OCI-LY3 (cell line): Measurements from ENCODE around the gene TMEM89.

Source experiments
- H2AFZ ChIP-seq: fragments of 200-600, 300-600 bp; shearing (Covaris generic); 2 replicates; pipeline ENCODE4 v1.6.0; 2014; ENCODE audit warnings: antibody characterized with exemption, low read depth, low read length
- H3K27ac ChIP-seq: fragments of 200-600, 300-600 bp; sonication (generic); 2 replicates; pipeline ENCODE4 v1.5.1; 2014; ENCODE audit warnings: mild to moderate bottlenecking, low read length, moderate library complexity, mixed read lengths
- H3K27me3 ChIP-seq: fragments of 200-600, 300-600 bp; sonication (generic); 2 replicates; pipeline ENCODE4 v1.6.1; 2014; ENCODE audit warnings: low read depth, low read length, mixed read lengths
- H3K36me3 ChIP-seq: fragments of 200-600, 300-600 bp; sonication (generic); replicated peaks from 2 replicates; pipeline ENCODE3; 2014; ENCODE audit warnings: low read depth, low read length, mixed read lengths
- H3K4me1 ChIP-seq: fragments of 300-600, 200-600 bp; sonication (generic); 2 replicates; pipeline ENCODE4 v1.6.1; 2014; ENCODE audit warnings: low read length, mixed read lengths
- H3K4me2 ChIP-seq: fragments of 200-600, 300-600 bp; sonication (generic); 2 replicates; pipeline ENCODE4 v1.6.1; 2014; ENCODE audit warnings: low read length, mixed read lengths
- H3K4me3 ChIP-seq: fragments of 300-600, 200-600 bp; sonication (generic); 2 replicates; pipeline ENCODE4 v1.5.1; 2014; ENCODE audit warnings: antibody characterized with exemption, mild to moderate bottlenecking, low read length, moderate library complexity
- H3K79me2 ChIP-seq: fragments of 300-600, 200-600 bp; shearing (Covaris generic); 2 replicates; pipeline ENCODE4 v1.6.1; 2014; ENCODE audit warnings: mild to moderate bottlenecking, low read length, mixed read lengths
- H3K9ac ChIP-seq: fragments of 300-600, 200-600 bp; shearing (Covaris generic); 2 replicates; pipeline ENCODE4 v1.6.0; 2014; ENCODE audit warnings: mild to moderate bottlenecking, low read length, moderate library complexity
- H3K9me3 ChIP-seq: fragments of 200-600, 300-600 bp; shearing (Covaris generic); 2 replicates; pipeline ENCODE4 v1.6.1; 2014; ENCODE audit warnings: low read length, mixed read lengths; ENCODE audit not compliant: insufficient read depth
- H4K20me1 ChIP-seq: fragments of 200-600, 300-600 bp; sonication (generic); 2 replicates; pipeline ENCODE4 v1.6.1; 2016; ENCODE audit warnings: low read length, mixed read lengths; ENCODE audit not compliant: insufficient read depth
- CTCF ChIP-seq: fragments of 200-600, 300-600 bp; sonication (generic); IDR thresholded peaks from 2 replicates; pipeline ENCODE4 v1.5.1; 2014; ENCODE audit warnings: antibody characterized with exemption, low read length, low read depth
- EZH2phosphoT487 ChIP-seq: fragments of 200-600 bp; shearing (Covaris generic); IDR thresholded peaks from 2 replicates; pipeline ENCODE4 v1.6.1; 2018; ENCODE audit warnings: antibody characterized with exemption, mixed run types, low read depth

Gene TMEM89

DNA sequence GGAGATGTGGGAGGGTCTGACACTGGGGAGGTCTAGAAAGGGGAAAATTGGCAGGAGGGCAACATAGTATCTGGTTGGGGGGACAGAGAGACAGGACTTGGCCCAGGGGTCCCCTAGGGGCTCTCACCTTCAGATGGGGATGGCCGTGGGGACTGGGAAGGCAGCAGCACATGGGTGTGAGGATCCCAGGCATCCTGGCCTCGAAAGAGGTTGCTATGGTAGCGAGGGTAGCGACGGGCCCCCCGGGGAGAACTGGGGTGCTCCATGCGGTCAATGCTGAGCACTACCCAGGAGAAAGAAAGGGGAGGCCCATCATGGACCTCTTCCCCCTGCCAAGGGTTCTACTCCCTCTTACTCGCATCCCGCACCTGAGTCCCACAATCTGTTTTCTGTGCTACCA, 26.1 kb upstream of the TMEM89 start:
- H2AFZ ChIP-seq = no peak overlapping the region
- H3K27ac ChIP-seq = no peak overlapping the region
- no peaks in the 10 kb centered on the region for H3K9me3 ChIP-seq
- no peaks in the 10 kb centered on the region for H3K27me3 ChIP-seq
- H3K4me1 ChIP-seq = no peaks in the 10 kb centered on the region
- no peak for TF ChIP-seq EZH2phosphoT487
- no peak for TF ChIP-seq CTCF
- no peaks in the 10 kb centered on the region for H3K79me2 ChIP-seq
- no peaks in the 10 kb centered on the region for H4K20me1 ChIP-seq
- H3K4me3 ChIP-seq = no peak overlapping the region
- H3K4me2 ChIP-seq = no peak overlapping the region
- no peak overlapping the region for H3K9ac ChIP-seq
- no peaks in the 10 kb centered on the region for H3K36me3 ChIP-seq

DNA sequence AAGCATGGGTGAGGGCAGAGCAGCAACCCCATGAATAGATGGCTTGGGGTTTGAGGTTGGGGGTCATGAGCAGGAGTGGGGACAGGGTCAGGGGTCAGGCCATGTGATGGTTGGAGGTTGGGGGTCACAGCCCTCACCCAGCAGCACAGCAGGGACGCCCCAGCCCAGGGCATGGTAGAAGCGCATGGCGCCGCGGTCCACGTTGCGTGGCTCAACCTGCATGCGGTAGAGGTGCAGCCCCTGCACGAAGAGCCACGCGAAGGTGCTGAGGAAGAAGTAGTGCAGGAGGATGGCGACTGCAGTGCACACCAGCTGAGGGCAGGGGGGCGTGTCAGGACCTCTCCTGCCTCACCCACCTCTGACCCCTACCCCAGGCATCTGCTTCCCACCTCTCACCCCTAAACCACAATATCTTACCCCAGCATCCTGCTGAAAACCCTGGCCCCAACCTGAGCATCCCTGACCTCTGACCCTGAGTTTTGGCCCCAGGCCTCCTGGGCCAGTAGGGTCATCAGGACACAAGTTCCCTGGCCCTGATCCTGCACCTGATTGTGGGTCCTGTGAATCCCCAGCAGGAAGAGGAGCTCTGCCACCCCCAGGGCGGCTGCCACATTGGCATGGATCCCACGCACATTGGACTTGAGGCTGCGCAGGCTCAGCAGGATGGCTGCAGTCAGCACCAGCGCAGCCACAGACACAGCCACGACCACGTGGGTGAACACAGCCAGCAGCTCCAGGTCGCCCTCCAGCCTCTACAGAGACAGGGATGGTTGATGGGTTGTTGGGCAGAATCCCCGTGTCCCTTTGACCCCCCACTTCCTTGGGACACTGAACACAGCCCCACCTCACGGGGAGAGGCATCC, 23.6 kb upstream of the TMEM89 start:
- Histone ChIP-seq H3K4me2 (no peak overlapping the region), H2AFZ (no peak overlapping the region), H4K20me1 (no peaks in the 10 kb centered on the region), H3K4me1 (no peaks in the 10 kb centered on the region), H3K27me3 (no peaks in the 10 kb centered on the region), H3K79me2 (no peaks in the 10 kb centered on the region), H3K36me3 (no peaks in the 10 kb centered on the region), H3K27ac (no peak overlapping the region), H3K9ac (no peak overlapping the region), H3K4me3 (no peak overlapping the region), H3K9me3 (no peaks in the 10 kb centered on the region)
- TF ChIP-seq CTCF = no peak
- no peak for TF ChIP-seq EZH2phosphoT487

GRCh38 chr3:48642605-48643004, 21.0 kb upstream of the TMEM89 start:
- no peaks in the 10 kb centered on the region for H3K4me1 ChIP-seq

More at GRCh38 chr3:48642605-48643004, 21.0 kb upstream of the TMEM89 start:
- no peak for TF ChIP-seq CTCF
- no peak for TF ChIP-seq EZH2phosphoT487
- Histone ChIP-seq H3K9ac (no peak overlapping the region), H3K36me3 (no peaks in the 10 kb centered on the region), H4K20me1 (no peaks in the 10 kb centered on the region), H3K4me3 (no peak overlapping the region), H3K27me3 (no peaks in the 10 kb centered on the region), H3K27ac (no peak overlapping the region), H3K9me3 (no peaks in the 10 kb centered on the region), H3K79me2 (no peaks in the 10 kb centered on the region), H3K4me2 (no peak overlapping the region), H2AFZ (no peak overlapping the region)
